H1 (cell line): ENCODE measurements around the gene INHBC. TPM values are rescaled to one million over a fixed set of nuclear protein-coding genes. Genes with fewer than 3 reads are reported as not detected.

ENCODE experiments used
- ATF3 ChIP-seq: IDR thresholded peaks from 2 replicates; pipeline ENCODE4 v1.6.1; 2011; ENCODE audit warnings: low read depth, mild to moderate bottlenecking, low read length; ENCODE audit not compliant: insufficient read depth
- CREB1 ChIP-seq: IDR thresholded peaks from 2 replicates; pipeline ENCODE4 v1.6.1; 2012; ENCODE audit warnings: inconsistent platforms
- GTF2F1 ChIP-seq: IDR thresholded peaks from 2 replicates; pipeline ENCODE4 v1.6.1; 2012; ENCODE audit warnings: low read depth, low read length, improper control_type of control experiment, borderline replicate concordance
- SP1 ChIP-seq: IDR thresholded peaks from 2 replicates; pipeline ENCODE4 v1.6.1; 2011; ENCODE audit warnings: low read depth, low read length
- SP4 ChIP-seq: IDR thresholded peaks from 2 replicates; pipeline ENCODE4 v1.6.1; 2012; ENCODE audit warnings: low read length, inconsistent platforms
- polyA plus RNA-seq, 7 experiments: library from polyadenylated mRNA; depleted of rRNA in 3 of 7; stranded (reverse) in 5 of 7; unstranded in 2 of 7; fragments of >200 nt in 5 of 7; fragments of 200-250 nt in 2 of 7; gene quantifications; 1 replicate in 5 of 7; 2 replicates in 1 of 7; 4 replicates in 1 of 7; pipeline versions ENCODE4 v1.2.1 to v1.2.3, GENCODE V29; 2011 to 2013; ENCODE audit warnings: missing spikeins in 2 of 7, mixed read lengths in 2 of 7
- total RNA-seq: library from RNA; stranded (reverse); fragmentation: NEBNext Ultra II Directional; extraction: Animal tissue kit (Norgen Biotek cat#: 25700); gene quantifications from 2 replicates; pipeline ENCODE4 v1.2.1, GENCODE V29; 2021

The INHBC gene
- total and polyA plus RNA-seq, 2 of the 8 experiments (the other 6 are each of a cell fraction or from before 2014, with no cell fraction given), result 0.15 TPM; not detected in 1

- TF ChIP-seq GTF2F1 (no peak), SP1 (no peak), SP4 (no peak), ATF3 (no peak), CREB1 (no peak)
Observed at GRCh38 chr12:57483466-57483865, 48.9 kb downstream of the INHBC start (continued).
